Limb (tissue), 2 donors: ENCODE results near the gene ZNRF4.
"Not testable (repeated sequence)": the region's sequence is repeated elsewhere in the genome, so short reads cannot be mapped to it uniquely, and the experiment has no call there.

ENCODE experiments used
- DNase-seq, 2 donors: peaks; one replicate each; pipeline ENCODE4 v3.0.0-alpha.2; 2016; ENCODE audit errors: extremely low spot score in 2 of 2

The ZNRF4 gene, protein sequence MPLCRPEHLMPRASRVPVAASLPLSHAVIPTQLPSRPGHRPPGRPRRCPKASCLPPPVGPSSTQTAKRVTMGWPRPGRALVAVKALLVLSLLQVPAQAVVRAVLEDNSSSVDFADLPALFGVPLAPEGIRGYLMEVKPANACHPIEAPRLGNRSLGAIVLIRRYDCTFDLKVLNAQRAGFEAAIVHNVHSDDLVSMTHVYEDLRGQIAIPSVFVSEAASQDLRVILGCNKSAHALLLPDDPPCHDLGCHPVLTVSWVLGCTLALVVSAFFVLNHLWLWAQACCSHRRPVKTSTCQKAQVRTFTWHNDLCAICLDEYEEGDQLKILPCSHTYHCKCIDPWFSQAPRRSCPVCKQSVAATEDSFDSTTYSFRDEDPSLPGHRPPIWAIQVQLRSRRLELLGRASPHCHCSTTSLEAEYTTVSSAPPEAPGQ

GRCh38 chr19:5455367-5456129 lies at the start of gene ZNRF4:
ZNRF4 (plus strand) TSS chr19:5455417; CDS start chr19:5455492, 75 bp downstream.
- no peak for DNase-seq

DNA sequence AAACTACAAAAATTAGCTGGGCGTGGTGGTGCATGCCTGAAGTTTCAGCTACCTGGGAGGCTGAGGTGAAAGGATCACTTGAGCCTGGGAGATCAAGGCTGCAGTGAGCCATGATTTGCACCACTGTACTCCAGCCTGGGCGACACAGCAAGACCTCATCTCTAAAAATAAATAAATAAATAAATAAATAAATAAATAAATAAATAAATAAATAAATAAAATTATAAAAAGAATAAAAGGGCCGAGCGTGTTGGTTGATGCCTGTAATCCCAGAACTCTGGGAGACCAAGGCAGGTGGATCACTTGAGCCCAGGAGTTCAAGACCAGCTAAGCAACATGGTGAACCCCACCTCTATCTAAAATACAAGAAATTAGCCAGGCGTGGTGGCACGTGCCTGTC lies 49.0 kb upstream of the ZNRF4 start:
- not testable (repeated sequence) for DNase-seq

DNA sequence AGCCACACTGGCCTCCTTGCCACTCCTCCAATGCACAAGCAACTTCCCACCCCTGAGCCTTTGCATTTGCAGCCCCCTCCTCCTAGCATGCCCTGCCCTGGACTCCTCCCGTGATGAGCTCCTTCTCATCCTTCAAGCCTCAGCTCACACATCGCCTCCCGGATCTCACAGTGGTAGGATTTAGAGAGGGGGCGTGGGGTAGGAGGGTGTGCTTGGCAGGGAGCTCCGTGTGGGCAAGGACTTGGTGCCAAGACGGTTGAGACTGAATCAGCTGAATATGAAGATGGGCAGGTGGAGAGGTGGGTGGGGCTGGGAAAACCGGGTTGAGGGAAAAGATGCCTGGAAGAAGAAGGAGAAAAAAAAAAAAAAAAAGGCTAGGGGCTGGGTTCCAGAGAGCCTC lies 48.4 kb upstream of the ZNRF4 start:
- no peak for DNase-seq

GRCh38 chr19:5407356-5407755 lies 47.9 kb upstream of the ZNRF4 start:
- DNase-seq = no peak

GRCh38 chr19:5417495-5418436 lies 37.5 kb upstream of the ZNRF4 start:
- DNase-seq = peak in 1 of 2 donors; percentile 41

DNA sequence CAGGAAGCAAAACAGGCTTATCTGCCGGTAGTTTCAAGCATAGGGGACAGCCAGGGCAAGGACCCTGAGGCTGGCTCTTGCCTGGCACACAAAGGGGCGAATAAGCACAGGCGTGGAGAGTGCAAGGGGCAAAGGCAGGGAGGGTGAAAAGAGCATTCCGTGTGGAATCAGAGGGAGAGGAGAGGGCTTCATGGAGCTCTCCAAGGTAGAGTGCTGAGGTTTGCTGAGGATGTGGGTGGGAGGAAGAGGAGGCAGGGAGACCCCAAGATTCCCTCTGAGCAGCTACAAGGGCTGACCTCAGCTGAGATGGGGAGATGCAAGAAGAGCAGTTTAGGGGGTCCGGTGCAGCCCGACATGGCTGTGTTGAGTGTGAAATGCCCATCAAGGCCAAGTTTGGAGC lies 36.5 kb upstream of the ZNRF4 start:
- DNase-seq = no peak

DNA sequence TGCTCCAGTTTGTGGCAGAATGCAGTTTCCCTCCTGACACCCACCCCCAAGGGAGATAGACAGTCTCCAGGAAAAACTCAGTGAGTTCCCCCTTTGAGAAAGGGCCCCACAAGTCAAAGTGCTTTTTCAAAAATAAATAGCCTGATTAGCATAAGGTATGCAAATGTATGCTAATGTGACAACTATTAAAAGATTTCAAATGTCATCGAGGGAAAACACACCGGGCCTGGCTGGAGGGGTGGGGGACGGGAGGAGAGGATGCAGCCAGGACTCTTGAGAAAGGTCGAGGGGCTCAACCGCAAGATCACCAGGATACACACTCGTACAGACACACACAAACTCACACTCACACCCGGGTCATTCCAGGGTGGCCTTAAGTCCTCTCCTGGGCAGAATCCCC lies 34.3 kb upstream of the ZNRF4 start:
- DNase-seq = no peak

DNA sequence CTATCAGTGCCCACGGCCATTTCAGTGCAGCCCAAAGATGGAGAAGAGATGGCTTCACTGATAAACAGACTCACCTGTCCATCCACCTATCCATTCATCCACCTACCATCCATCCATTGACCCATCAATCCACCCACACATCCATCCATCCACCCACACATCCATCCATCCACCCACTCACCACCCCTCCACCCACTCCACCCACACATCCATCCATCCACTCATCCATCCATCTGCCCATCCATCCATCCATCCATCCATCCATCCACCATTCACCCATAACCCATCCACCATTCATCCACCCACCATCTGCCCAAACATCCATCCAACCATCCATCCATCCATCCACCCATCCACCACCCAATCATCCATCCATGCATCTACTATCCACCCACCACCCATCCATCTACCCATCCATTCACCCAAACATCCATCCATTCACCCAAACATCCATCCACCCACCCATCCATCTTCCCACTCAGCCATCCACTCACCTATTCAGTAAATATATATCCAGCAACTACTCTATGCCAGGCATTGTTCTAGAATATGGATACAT lies 31.6 kb upstream of the ZNRF4 start:
- DNase-seq = no peak

DNA sequence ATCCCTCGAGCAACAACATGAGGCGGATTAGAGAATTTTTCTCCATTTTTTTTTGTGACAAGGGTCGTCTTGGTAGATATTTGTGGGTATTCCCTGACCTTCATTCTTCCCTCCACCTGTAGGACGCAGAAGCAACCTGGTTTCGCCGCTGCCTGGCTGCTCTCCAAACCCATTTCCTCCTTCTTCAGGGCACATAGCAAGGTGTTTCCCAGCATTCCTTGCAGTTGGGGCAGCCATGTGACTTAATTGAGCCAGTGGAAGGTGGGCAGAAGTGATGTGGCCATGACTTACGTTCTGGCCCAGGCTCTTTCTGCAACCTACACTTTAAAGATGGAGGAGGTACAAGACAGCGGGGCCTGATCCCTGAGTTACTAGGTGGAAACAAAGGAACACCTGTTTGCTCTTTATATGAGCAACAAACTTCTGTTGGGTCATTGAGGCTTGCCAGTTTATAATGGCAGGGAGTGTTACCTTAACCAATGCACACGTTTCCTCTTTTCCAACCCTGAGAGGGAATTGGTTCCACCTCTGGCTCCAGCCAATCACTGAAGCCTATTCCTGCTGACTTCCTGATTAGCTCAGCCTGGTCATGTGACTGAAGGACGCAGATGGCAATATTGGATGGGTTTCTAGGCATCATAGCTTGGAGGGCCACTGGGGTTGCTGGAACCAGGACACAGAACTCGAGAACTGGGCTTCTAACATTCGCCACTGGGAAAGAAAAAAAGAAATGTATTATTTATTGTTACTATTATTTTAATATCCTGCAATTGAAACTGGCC lies 30.8 kb upstream of the ZNRF4 start:
- no peak for DNase-seq

DNA sequence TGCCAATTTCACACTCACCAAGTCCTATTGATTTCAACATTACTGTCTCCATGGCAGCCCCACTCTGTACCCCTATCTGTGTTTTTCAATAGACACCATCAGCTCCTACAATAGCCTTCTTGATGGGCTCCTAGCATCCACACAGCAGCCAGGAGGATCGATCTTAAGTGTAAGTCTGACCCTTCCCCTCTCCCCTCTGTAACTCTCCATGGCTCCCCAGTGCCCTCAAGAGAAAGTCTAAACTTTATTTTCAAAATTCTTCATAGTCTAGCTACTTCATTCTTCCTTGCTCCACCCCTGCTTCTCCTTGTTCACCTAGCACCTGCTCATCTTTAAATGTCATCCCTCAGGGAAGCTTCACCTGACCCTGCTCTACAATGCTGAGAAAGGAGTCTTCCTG lies 30.0 kb upstream of the ZNRF4 start:
- no peak for DNase-seq

DNA sequence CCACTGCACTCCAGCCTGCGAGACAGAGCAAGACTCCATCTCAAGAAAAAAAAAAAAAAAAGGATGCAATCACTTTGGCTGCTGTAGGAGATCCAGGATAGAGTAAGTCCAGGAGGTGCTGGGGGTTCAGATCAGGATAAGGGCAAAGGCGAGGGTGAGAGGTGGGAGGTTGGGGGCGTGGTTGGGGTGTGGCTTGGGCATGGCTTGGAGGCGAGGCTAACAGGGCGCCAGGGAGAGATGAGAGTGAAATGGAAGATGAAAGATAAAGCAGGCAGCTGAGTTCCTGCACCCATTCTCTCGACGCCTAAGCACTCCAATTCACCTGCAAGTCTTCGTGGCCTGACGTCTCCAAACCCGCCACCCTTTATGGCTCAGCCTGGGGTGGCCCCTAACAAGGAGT lies 25.0 kb upstream of the ZNRF4 start:
- DNase-seq = no peak

DNA sequence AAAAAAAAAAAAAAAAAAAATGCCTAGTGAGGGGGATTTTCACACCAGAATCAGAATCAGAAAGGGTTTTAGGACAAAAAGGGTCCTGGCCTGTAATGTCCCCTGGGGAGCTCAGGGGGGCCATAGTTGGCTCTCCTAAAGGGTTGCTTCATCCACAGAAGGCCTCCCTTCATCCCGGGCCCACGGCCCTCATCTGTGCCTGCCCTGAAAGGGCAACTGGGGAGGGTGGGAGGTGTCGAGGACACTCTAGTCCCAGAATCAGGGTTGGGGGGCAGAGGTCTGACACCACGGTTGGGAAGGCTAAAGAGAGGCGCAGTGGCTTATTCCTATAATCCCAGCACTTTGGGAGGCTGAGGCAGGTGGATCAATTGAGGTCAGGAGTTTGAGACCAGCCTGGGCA lies 22.5 kb upstream of the ZNRF4 start:
- no peak for DNase-seq

- DNase-seq = no peak
Observed at GRCh38 chr19:5434351-5434917, 20.8 kb upstream of the ZNRF4 start.

DNA sequence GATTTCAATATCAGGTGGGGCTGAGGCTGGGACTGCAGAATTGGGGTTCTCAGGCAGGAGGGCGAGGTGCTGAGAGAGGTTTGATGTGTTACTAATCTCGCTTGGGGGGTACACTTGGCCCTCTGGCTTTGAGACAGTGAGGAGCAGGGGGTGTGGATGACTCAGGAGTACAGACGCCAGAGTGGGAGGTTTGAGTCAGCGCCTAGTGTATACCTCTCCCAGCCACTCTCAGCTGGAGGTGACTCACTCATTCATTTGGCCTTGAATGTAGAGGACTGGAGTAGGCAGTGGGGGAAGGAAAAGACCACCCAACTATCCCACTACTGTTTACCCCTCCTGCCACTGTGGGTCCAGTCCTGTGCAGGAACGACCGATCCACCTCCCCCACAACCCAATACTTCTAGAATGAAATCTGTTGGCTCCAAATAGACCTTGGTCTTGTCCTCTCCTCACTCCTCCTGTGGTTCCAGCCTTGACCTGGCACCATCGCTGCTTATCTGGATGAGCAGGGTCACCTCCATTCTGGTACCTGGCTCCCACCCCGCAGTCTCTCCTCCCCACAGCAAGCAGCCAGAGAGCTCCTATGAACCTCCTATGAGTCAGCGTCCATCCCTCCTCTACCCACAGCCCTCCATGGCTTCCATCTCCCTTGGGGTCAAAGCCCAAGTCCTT lies 20.1 kb upstream of the ZNRF4 start:
- no peak for DNase-seq

- no peak for DNase-seq
Observed at GRCh38 chr19:5435642-5436017, 19.6 kb upstream of the ZNRF4 start.

DNA sequence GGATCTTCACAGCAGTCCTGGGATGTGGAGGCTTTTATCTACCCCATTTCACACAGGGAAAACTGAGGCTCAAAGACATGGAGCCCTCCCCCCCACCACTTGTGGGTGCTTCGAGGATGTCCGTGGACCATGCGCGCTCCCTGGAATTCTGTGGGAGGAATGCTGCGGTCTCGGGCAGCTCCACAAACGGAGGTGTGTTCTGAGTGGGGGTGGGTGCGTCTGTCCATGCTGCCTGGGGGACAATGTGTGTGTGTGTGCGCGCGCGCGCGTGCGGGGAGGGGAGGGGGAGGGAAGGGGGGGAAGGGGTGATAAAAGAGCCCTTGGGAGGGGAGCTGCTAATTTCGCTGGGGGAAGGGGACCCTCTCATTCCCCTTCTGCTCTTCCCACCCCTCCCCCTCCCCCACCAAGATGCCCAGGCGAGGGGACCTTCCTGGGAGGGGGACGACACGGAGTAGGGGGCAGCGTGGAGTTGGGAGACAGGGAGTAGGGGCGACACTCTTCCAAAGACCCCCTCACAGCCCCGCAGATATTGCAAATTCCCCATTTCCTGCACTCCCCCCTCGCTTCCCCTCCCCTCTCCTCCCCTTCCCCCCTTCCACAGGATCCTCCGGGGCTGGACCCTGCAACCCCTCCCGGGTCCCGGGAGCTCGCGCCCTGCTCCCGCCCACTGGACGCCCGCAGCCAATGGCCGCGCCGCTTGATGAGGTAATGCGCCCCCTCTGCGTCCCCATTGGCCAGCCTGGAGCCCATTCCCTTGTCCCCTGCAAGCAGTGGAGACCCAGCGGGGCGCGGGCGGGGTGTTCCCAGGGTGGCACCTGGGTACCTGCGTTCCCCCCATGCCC lies 18.9 kb upstream of the ZNRF4 start:
- DNase-seq = peak; percentile 27 to 93

GRCh38 chr19:5436948-5437306 lies 18.3 kb upstream of the ZNRF4 start:
- no peak for DNase-seq

DNA sequence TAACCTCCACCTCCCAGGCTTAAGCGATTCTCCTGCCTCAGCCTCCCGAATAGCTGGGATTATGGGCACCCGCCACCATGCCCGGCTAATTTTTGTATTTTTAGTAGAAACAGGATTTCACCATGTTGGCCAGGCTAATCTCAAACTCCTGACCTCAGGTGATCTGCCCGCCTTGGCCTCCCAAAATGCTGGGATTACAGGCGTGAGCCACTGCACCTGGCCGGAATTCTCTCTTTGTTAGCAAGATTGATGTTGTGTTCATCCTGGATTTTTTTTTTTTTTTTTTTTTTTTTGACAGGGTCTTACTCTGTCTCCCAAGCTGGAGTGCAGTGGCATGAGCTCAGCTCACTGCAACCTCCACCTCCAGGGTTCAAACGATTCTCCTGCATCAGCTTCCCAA lies 16.5 kb upstream of the ZNRF4 start:
- DNase-seq = not testable (repeated sequence)

DNA sequence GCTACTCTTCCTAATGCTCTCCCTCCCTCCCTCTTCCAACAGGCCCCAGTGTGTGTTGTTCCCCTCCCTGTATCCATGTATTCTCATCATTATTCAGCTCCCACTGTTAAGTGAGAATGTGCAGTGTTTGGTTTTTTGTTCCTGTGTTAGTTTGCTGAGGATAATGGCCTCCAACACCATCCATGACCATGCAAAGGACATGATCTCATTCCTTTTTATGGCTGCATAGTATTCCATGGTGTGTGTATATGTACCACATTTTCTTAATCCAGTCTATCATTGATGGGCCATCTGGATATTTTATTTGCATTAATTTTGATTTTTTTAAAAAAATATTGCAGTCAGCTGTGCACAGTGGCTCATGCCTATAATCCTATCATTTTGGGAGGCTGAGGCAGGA lies 15.8 kb upstream of the ZNRF4 start:
- DNase-seq = no peak
